Stomach (tissue), 4 donors: ENCODE measurements around the gene SOAT2.

Source experiments
- CTCF ChIP-seq, 7 experiments: fragments of 450-650 bp in 4 of 7; fragments of 200-600 bp in 3 of 7; sonication (generic) in 3 of 7; IDR thresholded peaks; one replicate each; pipeline ENCODE4 v1.5.1; 2016 to 2019; ENCODE audit warnings: antibody characterized with exemption in 7 of 7, control low read depth in 2 of 7, mild to moderate bottlenecking in 1 of 7
- POLR2A ChIP-seq, 4 donors: fragments of 450-650 bp; IDR thresholded peaks; one replicate each; pipeline ENCODE4 v1.6.1; 2016; ENCODE audit warnings: antibody characterized with exemption in 4 of 4, control low read depth in 2 of 4, mild to moderate bottlenecking in 1 of 4, moderate library complexity in 1 of 4

- TF ChIP-seq CTCF (IDR thresholded peaks at IDR 0.05), result no peak
- TF ChIP-seq POLR2A (IDR thresholded peaks at IDR 0.05), result no peak
Measured at GRCh38 chr12:53169644-53170043, 66.4 kb downstream of the SOAT2 start.
